Stimulated activated CD8-positive, alpha-beta memory T cell treated with anti-CD3 and anti-CD28 coated beads, Interleukin-15, amount 100 ng/mL, for 48 hours (primary cell): ENCODE measurements around the gene MGST3.
"Not testable (repeated sequence)": the region's sequence is repeated elsewhere in the genome, so short reads cannot be mapped to it uniquely, and the experiment has no call there.

Experiments used
- DNase-seq, 2 donors: peaks; one replicate each; pipeline ENCODE4 v3.0.0-alpha.2; 2020; ENCODE audit warnings: low read depth in 2 of 2

Gene MGST3

DNA sequence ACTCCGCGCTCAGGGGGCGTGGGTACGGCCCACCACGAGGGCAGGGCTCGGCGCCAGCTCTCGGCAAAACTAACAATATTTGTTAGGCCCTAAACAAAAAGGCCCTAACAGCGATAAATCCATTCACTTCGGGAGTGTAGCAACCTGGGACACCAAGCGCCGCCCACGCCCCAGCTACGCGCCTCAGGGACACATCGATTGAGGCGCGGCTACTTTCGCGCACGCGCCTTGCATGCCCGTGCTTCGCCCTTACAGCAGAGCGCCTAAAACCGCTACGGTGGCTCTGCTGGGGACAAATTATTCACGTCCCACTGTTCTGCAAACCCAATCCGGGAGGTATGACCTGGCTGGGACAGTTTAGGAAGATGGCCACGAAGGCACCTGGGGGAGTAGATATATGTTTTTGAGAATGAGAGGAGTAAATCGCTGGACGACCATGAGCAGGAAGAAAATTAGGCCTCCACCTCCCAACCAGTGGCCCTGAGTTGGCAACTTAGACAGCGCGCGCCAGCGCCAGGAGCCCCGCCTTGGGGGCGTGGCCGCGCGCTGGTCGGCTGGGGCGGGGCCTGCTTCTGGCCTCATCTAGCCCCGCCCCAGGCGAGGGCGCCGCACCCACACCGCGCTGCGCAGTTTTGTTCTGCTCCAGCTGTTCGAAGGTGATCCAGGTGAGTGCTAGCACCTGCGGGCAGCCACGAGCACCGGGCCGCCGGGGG is at the start of gene MGST3:
Gene MGST3 (plus strand): TSS at position 606 of the 713 bp plus-strand sequence. CDS start 18,614 bp downstream, outside the sequence.
- peak; percentile 93 to 94 for DNase-seq

DNA sequence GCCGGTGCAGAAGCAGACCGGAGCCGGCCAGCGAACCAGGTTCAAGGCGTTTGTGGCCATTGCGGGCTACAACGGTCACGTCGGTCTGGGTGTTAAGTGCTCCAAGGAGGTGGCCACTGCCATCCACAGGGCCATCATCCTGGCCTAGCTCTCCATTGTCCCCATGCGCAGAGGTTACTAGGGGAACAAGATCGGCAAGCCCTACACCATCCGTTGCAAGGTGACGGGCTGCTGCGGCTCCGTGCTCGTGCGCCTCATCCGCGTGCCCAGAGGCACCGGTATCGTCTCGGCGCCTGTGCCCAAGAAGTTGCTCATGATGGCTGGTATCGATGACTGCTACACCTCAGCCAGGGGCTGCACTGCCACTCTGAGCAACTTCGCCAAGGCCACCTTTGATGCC is 49.1 kb upstream of the MGST3 start:
- no peak for DNase-seq

DNA sequence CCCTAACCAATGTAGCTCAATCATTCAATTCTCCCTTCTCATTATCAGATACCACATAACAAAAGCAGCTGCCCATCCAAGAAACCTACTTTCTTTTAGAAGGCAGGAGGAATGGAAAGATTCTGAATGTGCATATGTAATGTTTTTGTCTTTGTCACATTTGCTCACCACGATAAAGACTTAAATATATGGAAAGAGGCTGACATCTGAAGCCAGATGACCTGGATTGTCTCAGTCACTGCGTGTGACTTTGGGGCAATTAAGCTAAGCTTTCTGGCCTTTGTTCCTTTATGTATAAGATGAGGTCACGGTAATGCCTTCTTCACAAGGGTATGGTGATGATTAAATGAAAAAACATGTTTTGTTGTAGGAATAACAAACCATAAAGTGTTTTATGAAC is 44.6 kb upstream of the MGST3 start:
- DNase-seq, result no peak

DNA sequence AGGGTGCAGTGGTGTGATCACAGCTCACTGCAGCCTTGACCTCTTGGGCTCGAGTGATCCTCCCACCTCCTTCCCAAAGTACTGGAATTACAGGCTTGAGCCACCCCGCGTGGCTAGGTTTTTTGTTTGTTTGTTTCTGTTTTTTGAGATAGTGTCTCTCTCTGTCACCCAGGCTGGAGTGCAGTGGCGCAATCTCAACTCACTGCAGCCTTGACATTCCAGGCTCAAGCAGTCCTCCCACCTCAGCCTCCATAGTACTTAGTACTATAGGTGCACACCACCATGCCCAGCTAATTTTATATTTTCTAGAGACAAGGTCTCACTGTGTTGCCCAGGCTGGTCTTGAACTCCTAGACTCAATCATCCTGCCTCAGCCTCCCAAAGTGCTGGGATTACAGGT is 39.6 kb upstream of the MGST3 start:
- DNase-seq, result not testable (repeated sequence)

DNA sequence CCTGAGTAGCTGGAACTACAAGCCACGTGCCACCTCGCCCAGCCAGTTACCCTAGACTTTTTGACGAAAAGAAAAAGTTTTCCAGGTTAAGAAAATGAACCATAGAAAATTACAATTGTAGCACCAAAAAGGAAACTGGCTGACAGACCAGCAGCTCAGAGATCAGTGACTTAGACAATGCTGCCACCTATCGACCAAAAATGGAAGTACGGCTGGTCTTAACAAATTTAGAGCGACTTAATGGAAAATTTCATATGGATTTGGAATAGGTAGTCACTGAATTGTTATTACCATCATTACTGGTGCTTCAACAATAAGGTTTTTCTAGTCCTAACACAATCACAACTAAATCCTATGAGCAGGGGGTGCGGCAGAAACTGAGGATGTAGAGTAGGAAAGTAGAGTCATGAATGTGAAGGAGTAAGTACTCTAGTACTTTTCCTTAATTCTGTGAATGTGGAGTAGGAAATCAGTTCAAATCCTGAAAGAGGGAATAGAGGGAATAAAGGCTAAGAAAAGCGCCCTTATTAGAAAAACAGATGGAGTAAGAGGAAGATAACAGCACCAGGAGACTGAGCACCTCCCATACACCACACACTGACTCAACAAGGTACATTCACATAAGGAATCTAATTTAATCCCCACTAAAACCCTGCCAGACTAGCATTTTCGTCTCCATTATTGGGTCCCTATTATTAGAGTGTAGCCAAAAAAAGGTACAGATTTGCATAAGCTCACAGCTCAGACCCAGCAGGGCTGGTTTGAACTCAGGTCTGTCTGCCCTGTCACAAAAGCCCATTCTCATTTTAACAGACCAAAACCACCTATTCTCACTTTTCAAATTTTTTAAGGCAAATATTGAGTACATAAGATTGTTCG is 37.9 kb upstream of the MGST3 start:
- peak; percentile 32 to 42 for DNase-seq

DNA sequence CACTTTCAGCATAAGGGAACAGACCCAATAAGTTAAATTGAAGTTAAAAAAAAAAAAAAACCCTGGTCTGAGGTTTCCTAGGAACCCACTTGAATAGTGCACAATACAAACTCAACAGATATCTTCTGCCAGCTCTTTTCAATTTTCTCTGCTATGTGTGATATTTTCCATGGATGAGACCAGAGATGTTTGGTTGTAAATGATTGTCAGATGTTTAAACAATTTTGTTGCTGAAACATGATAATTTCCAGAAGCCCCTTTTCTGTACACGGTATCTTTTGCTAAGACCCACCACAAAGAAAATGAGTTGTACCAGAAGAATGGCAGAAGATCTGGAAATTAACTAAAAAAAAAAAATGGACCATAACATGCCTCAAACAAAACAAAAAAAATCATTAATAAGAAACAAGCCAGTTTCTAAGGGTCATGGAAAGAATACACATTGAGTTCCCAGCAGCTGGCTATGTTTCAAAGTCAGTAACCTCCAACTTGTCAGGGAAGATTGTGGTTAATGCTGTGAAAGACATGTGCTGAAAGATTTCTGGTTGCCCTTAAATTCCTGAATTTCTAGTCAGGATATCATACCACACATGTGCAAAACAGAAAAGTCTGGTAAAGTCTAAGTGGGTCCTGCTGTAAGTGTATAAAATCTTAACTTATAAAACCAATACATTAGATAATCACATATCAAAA is 35.6 kb upstream of the MGST3 start:
- no peak for DNase-seq

DNA sequence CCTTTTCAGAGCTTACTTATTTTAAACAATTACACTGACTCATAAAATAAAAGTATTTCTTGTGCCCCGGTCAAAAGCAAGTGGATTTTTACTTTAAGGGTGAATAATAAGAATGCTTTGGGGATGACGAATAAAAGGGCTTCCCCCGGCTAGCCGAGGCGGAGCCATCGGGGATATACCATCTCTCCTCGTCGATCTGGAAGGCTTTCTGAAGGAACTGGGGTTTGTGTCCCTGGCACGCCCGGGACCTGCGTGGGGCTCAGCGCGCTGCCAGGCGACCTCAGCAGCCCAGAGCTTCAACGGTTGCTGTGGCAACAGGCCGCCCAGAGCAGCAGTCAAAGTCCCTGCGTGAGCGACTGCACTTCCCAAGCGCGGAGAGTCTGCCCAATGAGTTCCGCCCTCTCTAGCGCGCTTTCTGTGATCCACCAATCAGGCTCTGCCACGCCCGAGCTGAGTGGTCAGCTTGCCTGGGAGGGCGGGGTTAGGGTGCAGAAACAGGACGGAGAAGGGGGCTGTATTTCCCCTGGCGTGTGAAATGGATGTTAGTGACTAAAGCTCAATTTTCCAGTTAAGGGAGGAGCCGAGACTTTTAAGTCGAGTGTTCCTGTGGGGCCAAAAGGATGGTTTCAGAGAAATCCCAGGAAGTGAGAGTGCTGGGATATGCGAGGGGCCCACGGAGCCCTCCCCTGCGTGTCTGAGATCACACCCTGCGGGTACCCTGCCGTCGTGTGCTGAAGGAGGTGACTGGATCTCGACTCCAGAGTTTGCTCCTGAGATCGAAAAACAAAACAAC is 33.0 kb upstream of the MGST3 start:
- DNase-seq, result peak; percentile 94 to 97

DNA sequence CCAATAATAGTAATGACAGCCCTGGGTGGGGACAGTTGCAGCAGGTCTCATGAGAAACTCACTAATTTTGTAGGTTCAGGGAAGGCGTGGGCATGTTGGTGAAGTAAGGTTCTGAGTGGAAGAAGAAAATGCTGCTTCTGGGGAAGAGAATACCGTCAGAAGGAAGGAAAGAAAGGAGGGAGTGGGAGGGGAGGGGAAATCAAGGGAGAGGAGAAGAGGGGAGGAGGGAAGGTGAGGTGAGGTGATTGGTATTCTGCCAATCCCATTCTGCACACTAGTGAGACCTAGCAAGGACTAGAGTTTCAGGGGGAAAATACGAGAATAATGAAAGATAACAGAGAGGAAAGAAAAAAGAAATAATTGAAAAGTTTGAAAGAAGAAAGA is 32.4 kb upstream of the MGST3 start:
- peak in 1 of 2 donors; percentile 3 for DNase-seq

DNA sequence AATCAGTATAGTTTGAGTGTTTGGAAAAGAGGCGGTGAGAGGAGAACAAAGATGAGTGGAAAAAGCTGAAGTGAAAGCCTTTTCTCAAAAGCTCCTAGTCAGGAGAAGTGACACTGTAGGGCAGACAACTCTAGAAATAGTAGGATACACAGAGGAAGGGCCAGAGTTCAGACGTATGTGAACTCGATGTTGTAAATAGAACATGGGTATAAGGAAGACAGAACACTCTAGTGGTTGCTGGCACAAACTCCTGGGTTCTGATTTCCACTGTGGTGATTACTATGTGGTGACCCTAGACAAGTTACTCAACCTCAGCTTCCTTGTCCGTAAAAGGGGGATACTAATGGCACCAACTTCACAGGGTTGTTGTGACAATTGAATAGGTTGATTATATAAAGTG is 30.2 kb upstream of the MGST3 start:
- no peak for DNase-seq

DNA sequence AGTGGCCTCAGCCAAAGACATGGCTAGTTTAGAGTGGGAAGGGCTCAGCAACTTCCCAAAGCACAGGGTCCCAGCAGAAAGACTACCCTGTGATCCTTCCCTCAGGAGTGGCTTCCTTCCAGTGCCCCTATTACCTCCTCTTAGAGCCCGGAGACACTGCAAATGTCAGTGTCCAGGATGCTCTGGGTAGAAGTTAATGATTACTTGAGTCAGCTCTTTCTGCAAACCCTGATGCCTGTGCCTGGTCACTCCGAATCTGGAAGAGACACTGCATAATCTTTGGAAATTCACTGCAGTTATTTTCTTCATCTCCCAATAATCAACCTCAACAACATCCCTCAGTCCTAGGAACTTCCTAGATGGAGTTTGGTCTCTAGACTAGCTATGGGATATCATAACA is 27.2 kb upstream of the MGST3 start:
- no peak for DNase-seq

DNA sequence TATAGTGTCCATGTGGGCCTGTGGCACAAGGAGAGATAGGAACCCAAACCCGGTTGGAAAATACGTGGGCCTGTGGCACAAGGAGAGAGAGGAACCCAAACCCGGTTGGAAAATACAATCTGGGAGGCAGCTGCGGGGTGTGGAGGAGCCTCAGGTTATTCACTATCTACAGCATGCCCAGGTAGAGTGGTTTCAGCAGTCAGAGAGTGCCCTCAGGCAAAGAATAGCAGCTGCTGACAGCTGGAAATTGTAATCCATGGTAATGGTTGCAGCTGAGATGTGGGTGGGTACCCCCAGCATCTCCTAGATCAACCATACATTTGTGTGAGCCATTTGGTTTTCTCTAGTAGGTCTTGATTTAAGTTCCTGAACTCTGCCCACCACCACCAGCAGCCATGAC is 25.8 kb upstream of the MGST3 start:
- DNase-seq, result no peak

DNA sequence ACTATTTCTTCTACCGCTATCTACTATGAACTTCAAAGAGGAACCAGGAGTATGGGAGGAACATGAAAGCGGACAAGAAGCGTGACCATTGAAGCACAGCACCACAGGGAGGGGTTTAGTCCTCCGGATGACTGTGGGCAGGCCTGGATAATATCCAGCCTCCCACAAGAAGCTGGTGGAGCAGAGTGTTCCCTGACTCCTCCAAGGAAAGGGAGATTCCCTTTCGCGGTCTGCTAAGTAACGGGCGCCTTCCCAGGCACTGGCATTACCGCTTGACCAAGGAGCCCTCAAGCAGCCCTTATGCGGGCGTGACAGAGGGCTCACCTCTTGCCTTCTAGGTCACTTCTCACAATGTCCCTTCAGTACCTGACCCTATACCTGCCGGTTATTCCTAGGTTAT is 24.4 kb upstream of the MGST3 start:
- not testable (repeated sequence) for DNase-seq

DNA sequence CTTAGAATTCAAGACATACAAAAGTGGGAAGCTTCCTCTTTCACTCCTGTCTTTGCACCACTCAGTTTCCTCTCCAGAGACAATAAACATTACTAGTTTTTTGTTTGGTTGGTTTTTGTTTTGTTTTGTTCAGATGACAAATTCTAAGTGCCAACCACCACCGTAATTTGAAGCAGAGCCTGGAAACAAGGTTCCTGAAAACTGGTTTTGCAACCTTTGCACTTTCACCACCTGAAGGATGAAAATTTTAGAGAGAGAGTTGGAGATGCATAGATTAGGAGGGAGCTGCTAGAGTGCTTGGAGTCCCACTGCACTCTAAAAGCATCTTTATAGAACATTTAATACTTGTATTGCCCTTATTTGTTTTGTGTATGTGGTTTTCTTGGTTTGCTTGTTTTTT is 20.2 kb upstream of the MGST3 start:
- DNase-seq, result no peak

DNA sequence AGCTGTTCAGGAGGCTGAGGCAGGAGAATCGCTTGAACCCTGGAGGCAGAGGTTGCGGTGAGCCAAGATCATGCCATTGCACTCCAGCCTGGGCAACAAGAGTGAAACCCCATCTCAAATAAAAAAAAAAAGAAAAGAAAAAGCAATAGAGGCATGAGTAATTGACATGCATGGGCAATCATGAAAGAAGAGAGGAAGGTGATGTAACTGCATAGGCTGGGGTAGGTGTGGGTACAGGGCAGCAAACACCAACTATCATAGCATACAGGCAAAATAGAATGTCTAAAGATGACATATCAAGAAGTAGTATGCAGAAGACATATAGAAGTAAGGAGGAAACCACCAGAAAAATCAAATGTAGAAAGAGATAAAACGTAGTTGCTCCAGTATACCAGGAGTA is 19.0 kb upstream of the MGST3 start:
- DNase-seq, result no peak

DNA sequence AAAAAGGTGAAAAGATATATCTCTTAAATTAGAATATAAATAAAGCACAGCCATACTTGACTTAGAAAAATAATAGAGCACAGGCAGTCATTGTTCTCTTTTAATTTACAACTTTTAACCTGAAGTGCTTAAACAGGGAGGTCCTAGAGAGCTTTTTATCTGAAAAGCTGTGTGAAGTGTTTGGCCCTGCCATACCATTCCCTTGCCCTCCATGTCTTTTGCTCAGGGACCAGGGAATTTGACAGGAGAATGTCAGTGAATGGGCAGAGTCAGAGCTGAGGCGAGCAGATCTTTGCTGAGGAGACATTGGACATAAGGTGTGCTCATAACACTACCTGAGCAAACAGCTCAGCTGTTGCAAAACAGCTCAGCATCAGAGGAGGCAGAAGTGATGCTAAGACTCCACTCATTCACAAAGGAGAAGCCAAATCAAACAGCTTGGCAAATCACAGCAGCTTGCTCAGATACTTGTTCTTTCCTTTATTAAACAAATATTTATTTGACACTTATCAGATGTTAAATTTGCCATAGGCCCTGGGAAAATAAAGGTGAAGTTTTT is 14.9 kb upstream of the MGST3 start:
- DNase-seq, result no peak

DNA sequence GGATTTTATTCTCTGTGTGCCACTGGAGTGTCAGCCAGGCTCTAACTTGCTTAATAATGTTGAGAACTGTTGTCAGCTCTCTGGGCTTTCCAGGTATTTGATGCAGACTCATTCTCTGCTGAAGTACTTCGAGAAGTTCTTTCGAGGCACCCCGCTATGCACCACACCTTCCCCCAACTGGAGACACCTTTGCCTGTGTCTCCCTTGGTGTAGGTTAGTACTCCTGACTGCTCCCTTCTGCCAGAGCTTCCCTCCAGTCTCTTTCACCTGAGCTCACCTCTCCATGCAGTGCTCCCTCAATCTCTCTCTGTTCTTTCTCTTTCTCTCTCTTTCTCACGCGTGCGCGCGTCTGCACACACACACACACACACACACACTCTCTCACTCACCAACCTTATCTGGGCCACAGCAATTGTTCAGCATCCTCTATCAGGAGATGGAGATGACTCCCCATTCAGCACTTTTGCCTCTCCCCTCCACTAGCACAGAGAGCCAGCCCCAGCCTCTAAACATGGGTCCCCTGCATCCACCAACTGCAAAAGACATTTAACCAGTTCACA is 14.0 kb upstream of the MGST3 start:
- no peak for DNase-seq

DNA sequence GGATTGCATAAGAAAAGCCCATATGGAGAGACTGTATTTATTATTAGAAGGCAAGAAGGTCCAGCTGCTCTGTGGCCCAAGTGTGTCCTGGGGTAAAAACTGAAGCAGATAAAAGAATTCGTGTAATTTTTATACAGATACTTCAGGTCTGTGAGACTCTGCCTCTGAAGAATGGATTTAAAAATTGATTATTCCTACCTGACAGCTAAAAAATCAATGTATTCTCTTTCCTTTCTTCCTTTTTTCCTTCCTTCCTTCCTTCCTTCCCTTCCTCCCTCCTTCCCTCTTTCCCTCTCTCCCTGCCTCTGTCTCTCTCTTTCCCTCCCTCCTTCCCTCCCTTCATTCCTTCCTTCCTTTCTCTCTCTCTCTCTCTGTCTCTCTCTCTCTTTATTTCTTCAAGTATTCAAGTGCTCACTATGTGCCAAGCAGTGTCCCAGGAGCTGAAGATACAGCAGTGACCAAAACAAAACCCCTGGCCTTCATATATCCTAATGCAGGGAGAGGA is 11.3 kb upstream of the MGST3 start:
- DNase-seq, result no peak

DNA sequence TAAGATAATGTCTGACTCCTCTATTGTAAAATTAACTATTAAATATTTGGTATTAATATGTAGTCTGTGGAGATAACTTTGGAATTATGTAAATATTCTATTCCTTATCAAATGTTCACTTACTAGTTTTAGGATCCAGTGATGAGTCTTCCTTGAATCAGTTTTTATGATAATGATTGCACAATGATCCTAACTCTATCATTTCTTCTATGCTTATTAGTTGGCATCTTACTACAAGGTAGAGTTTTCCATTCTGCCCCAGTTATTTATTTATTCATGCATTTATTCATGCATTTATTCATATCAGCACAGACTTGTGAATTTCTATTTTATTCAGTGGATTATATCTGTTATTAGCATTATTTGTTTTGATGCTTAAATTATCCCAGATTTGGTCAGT is 7.4 kb upstream of the MGST3 start:
- no peak for DNase-seq

DNA sequence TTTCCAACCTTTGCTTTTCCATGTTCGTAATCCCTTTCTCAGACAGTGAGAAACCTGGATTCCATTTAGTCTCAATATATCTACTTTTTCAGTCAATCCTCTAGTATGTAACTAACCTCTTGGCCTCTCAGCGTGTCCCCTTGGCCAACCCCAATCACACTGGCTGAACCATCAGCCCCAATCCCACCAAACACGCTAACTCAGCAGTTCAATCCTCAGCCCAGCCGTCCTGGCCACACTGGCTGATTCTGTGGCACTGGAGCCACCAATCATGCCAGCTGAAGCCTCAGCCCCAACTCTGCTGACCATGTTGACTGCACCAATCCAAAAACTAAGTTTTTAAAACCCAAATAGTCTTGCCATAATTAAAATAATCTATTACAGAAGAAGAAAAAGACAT is 6.6 kb upstream of the MGST3 start:
- no peak for DNase-seq

DNA sequence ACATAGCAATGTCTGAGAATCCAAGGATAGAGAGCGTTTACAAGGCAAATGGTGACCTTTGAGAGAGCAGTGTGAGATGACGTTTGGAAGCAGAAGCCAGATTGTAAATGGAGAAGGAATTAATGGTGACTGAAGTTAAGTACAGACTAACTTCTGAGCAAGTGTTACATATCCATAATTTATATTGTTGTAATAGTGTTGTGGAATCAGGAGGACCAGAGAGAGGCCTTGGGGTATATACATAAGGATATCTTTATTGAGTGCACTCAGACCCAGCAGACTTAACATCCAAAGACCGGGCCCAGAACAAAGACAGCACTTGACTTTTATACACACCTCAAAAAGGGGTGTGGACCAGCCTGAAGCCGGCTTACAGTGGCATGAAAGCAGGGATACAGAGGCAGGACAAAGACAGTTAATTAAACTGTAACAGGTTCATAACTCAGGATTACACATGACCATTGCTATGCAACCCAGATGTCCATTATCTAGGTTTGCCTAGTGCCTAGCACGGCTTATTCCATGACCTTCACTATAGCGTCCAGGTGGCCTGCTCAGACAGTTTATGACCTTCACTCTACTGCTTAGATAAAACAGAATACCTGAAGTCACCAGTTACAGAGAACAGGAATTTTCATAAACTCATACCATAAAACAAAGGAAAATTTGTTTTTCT is 2.7 kb upstream of the MGST3 start:
- no peak for DNase-seq
